ENCODE data around the gene SLIT1. TPM values are rescaled to one million over a fixed set of nuclear protein-coding genes. Genes with fewer than 3 reads are reported as not detected.
"Not testable (repeated sequence)": the region's sequence is repeated elsewhere in the genome, so short reads cannot be mapped to it uniquely, and the experiment has no call there.

Gene SLIT1
- total RNA-seq, 4 donors from 2014 or later, result not detected

- no peak overlapping the region for H3K4me3 ChIP-seq (ENCODE audit: low read depth, poor library complexity, severe bottlenecking)
- 65 to 75% methylated on average over 7 of the region's 7 CpGs for WGBS, 2 donors
- intact Hi-C loops (cut with DNase I; ENCODE audit: low total_unique reads), result no loop called here
- no peak for DNase-seq (ENCODE audit: low spot score in 2 of 2)
- TF ChIP-seq POLR2A (IDR thresholded peaks at IDR 0.05) (no peak), CTCF (IDR thresholded peaks at IDR 0.05) (no peak)
These were observed 151.5 kb downstream of the SLIT1 start for GRCh38 chr10:97034301-97034700.

DNA sequence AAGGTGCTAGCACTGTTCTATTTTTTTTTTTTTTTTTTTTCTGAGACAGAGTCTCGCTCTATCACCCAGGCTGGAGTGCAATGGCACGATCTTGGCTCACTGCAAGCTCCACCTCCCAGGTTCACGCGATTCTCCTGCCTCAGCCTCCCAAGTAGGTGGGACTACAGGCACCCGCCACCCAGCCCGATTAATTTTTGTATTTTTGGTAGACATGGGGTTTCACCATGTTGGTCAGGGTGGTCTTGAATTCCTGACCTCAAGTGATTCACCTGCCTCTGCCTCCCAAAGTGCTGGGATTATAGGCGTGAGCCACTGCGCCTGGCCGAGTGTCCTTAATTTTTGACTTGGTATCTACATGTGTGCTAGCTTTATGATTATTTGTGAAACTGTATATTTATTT is 151.9 kb downstream of the SLIT1 start:
- DNase-seq (ENCODE audit: low spot score in 2 of 2); H3K4me3 ChIP-seq (ENCODE audit: low read depth, poor library complexity, severe bottlenecking); intact Hi-C loops (cut with DNase I; ENCODE audit: low total_unique reads): not testable (repeated sequence)
- whole genome bisulfite sequencing, 2 donors, result 89 to 91% methylated on average over 9 of the region's 9 CpGs

DNA sequence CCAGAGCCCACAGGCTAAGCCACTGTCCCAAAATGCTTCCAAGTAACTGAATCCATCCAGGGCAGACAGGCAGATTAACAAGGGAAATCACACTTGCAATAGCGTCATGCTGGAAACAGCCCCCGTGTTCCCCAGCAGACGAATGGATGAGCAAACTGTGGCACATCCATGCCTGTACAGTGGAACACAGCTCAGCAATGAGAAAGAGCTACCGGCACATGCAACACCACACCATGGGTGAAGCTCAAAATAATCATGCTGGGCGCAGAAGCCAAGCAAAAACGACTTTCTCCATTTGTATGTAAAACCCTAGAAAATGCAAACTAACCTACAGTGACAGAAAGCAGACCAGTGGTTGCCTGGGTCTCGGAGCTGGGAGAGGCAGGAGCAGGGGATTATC is 153.1 kb downstream of the SLIT1 start:
- H3K4me3 ChIP-seq (ENCODE audit: low read depth, poor library complexity, severe bottlenecking), result no peak overlapping the region
- TF ChIP-seq CTCF (IDR thresholded peaks at IDR 0.05) (no peak), POLR2A (IDR thresholded peaks at IDR 0.05) (no peak)
- WGBS, 2 donors, result 61 to 68% methylated on average over 7 of the region's 7 CpGs
- DNase-seq (ENCODE audit: low spot score in 2 of 2), result no peak
- intact Hi-C loops (cut with DNase I; ENCODE audit: low total_unique reads), result no loop called here

GRCh38 chr10:97031459-97031858 is 154.3 kb downstream of the SLIT1 start:
- 78% methylated on average over 11 of the region's 11 CpGs for WGBS, 2 donors
- no peak for DNase-seq (ENCODE audit: low spot score in 2 of 2)
- TF ChIP-seq POLR2A (IDR thresholded peaks at IDR 0.05) (no peak), CTCF (IDR thresholded peaks at IDR 0.05) (no peak)
- H3K4me3 ChIP-seq (ENCODE audit: low read depth, poor library complexity, severe bottlenecking), result no peak overlapping the region
- intact Hi-C loops (cut with DNase I; ENCODE audit: low total_unique reads), result no loop called here

DNA sequence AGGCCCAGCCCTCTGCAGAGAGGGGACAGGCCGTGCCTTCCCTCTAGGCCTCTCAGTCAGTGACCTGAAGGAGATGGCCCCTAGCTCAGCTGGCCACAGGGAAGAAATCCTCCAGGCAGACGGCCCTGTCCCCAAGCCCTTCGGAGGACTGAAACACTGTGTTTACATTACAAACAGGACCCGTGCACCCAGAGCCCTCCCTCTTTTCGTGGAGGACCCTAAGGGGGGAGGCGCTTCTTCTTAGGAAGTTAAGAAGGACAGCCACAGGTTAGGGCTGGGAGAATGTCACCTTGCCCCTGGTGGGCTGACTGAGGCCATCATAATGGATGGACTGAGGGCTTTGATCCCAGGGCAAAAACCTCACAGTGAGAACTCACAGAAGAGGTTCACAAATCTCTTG is 154.9 kb downstream of the SLIT1 start:
- TF ChIP-seq POLR2A (IDR thresholded peaks at IDR 0.05) (no peak), CTCF (IDR thresholded peaks at IDR 0.05) (no peak)
- no peak overlapping the region for H3K4me3 ChIP-seq (ENCODE audit: low read depth, poor library complexity, severe bottlenecking)
- no peak for DNase-seq (ENCODE audit: low spot score in 2 of 2)
- intact Hi-C loops (cut with DNase I; ENCODE audit: low total_unique reads), result no loop called here
- 74 to 76% methylated on average over 3 to 6 of the region's 6 CpGs for WGBS, 2 donors

DNA sequence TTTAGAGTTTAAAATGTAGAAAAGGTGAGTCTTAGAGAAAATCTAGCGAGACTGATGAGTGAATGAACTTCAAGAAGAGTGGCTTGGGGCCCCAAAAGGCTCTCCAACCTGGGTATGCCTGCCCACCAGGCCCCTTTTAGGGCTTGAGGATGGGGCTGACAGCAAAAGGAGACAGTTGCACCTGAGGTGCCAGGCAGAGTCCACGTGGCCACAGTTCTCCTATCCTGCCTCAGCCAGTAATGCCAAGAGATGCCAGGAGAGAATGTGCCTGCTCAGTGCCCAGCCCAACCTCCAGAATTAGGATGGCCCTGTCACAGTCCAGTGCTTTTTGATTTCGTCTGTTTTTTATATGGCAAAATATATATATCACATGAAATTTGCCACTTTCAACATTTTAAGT is 156.5 kb downstream of the SLIT1 start:
- DNase-seq (ENCODE audit: low spot score in 2 of 2), result no peak
- no peak for TF ChIP-seq CTCF (IDR thresholded peaks at IDR 0.05)
- no peak for TF ChIP-seq POLR2A (IDR thresholded peaks at IDR 0.05)
- intact Hi-C loops (cut with DNase I; ENCODE audit: low total_unique reads), result no loop called here

More for the DNA sequence above, 156.5 kb downstream of the SLIT1 start:
- H3K4me3 ChIP-seq (ENCODE audit: low read depth, poor library complexity, severe bottlenecking), result no peak overlapping the region
- 80% methylated on average over 3 of the region's 3 CpGs for WGBS, 2 donors

Data from lower leg skin (tissue), 4 donors.